Measurements from ENCODE around the gene EXOC6B. TPM values are rescaled to one million over a fixed set of nuclear protein-coding genes. Genes with fewer than 3 reads are reported as not detected.
A peak's percentile ranks its signal among the peaks of the same experiment; 100 is the strongest.

The EXOC6B gene
- total and polyA plus RNA-seq, 2 donors from 2014 or later = 5.9 to 31.3 TPM

DNA sequence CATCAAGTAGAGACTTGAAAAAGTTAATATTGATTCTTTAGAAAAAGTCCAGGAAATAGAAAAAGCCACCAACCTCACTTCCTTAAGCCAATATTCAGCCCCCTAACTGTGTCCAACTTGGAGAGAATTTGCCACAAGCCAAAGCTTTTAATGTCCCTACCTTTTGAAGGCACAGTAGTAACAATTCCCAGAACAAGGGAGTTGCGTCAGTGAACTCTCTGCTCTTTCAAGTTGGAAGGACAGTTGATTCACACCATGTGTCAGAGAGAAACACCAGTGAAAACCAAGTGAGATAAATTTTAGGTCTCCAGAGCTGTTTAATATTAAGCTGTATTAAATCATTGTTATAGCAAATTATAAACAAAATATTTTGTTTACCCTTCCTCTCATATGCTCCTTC, 66.1 kb downstream of the EXOC6B start:
- Histone ChIP-seq H3K9ac (ENCODE audit: low read length in 3 of 3) (no peak overlapping the region), H3K27ac (ENCODE audit: low read depth in 2 of 2, low read length in 2 of 2) (no peak overlapping the region), H3K9me3 (ENCODE audit: control insufficient read depth in 2 of 3, insufficient read depth in 1 of 3, low read length in 3 of 3) (peaks cover 0 to 4% (median 0%) of the 10 kb centered on the region in 3 donors), H3K4me1 (ENCODE audit: control insufficient read depth in 2 of 3, insufficient read depth in 2 of 3, low read depth in 1 of 3, low read length in 3 of 3) (no peaks in the 10 kb centered on the region), H3K4me3 (ENCODE audit: low read length in 3 of 3) (no peak overlapping the region), H3K36me3 (ENCODE audit: control insufficient read depth in 2 of 3, insufficient read depth in 3 of 3, low read length in 3 of 3) (no peaks in the 10 kb centered on the region), H3K27me3 (ENCODE audit: control insufficient read depth, insufficient read depth, low read length) (no peaks in the 10 kb centered on the region)
- TF ChIP-seq, protein P1, sequence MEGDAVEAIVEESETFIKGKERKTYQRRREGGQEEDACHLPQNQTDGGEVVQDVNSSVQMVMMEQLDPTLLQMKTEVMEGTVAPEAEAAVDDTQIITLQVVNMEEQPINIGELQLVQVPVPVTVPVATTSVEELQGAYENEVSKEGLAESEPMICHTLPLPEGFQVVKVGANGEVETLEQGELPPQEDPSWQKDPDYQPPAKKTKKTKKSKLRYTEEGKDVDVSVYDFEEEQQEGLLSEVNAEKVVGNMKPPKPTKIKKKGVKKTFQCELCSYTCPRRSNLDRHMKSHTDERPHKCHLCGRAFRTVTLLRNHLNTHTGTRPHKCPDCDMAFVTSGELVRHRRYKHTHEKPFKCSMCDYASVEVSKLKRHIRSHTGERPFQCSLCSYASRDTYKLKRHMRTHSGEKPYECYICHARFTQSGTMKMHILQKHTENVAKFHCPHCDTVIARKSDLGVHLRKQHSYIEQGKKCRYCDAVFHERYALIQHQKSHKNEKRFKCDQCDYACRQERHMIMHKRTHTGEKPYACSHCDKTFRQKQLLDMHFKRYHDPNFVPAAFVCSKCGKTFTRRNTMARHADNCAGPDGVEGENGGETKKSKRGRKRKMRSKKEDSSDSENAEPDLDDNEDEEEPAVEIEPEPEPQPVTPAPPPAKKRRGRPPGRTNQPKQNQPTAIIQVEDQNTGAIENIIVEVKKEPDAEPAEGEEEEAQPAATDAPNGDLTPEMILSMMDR (IDR thresholded peaks at IDR 0.05; ENCODE audit: borderline replicate concordance, extremely low read depth, insufficient read depth) = no peak
- DNase-seq (peak in 1 of 5 donors; percentile 11), FAIRE-seq (no peak)
- intact Hi-C loops (cut with DNase I) = no loop called here

GRCh38 chr2:72757177-72757775, 68.6 kb downstream of the EXOC6B start:
- TF ChIP-seq, protein P1 (IDR thresholded peaks at IDR 0.05; ENCODE audit: borderline replicate concordance, extremely low read depth, insufficient read depth) = no peak
- Histone ChIP-seq H3K27ac (ENCODE audit: low read depth in 2 of 2, low read length in 2 of 2) (no peak overlapping the region), H3K9ac (ENCODE audit: low read length in 3 of 3) (no peak overlapping the region), H3K4me1 (ENCODE audit: control insufficient read depth in 2 of 3, insufficient read depth in 2 of 3, low read depth in 1 of 3, low read length in 3 of 3) (no peaks in the 10 kb centered on the region), H3K27me3 (ENCODE audit: control insufficient read depth, insufficient read depth, low read length) (no peaks in the 10 kb centered on the region), H3K9me3 (ENCODE audit: control insufficient read depth in 2 of 3, insufficient read depth in 1 of 3, low read length in 3 of 3) (peaks cover 0 to 2% (median 0%) of the 10 kb centered on the region in 3 donors), H3K4me3 (ENCODE audit: low read length in 3 of 3) (no peak overlapping the region), H3K36me3 (ENCODE audit: control insufficient read depth in 2 of 3, insufficient read depth in 3 of 3, low read length in 3 of 3) (no peaks in the 10 kb centered on the region)
- DNase-seq = peak in 3 of 5 donors; percentile 29 to 73 (median 47)
- intact Hi-C loops (cut with DNase I) = no loop called here
- FAIRE-seq = no peak

- Histone ChIP-seq H3K9ac (ENCODE audit: low read length in 3 of 3) (no peak overlapping the region), H3K4me3 (ENCODE audit: low read length in 3 of 3) (no peak overlapping the region), H3K4me1 (ENCODE audit: control insufficient read depth in 2 of 3, insufficient read depth in 2 of 3, low read depth in 1 of 3, low read length in 3 of 3) (no peaks in the 10 kb centered on the region), H3K27me3 (ENCODE audit: control insufficient read depth, insufficient read depth, low read length) (no peaks in the 10 kb centered on the region), H3K36me3 (ENCODE audit: control insufficient read depth in 2 of 3, insufficient read depth in 3 of 3, low read length in 3 of 3) (no peaks in the 10 kb centered on the region), H3K27ac (ENCODE audit: low read depth in 2 of 2, low read length in 2 of 2) (no peak overlapping the region), H3K9me3 (ENCODE audit: control insufficient read depth in 2 of 3, insufficient read depth in 1 of 3, low read length in 3 of 3) (no peaks in the 10 kb centered on the region)
- FAIRE-seq (no peak), DNase-seq (peak in 1 of 5 donors; percentile 19)
- TF ChIP-seq, protein P1 (IDR thresholded peaks at IDR 0.05; ENCODE audit: borderline replicate concordance, extremely low read depth, insufficient read depth) = no peak
- intact Hi-C loops (cut with DNase I) = no loop called here
Measured at GRCh38 chr2:72755647-72756423, 70.0 kb downstream of the EXOC6B start.
